ENCODE measurements around the gene SMURF2. TPM values are rescaled to one million over a fixed set of nuclear protein-coding genes. Genes with fewer than 3 reads are reported as not detected.

SMURF2 gene
- total RNA-seq, 1 experiment from 2014 or later = 76.6 TPM

DNA sequence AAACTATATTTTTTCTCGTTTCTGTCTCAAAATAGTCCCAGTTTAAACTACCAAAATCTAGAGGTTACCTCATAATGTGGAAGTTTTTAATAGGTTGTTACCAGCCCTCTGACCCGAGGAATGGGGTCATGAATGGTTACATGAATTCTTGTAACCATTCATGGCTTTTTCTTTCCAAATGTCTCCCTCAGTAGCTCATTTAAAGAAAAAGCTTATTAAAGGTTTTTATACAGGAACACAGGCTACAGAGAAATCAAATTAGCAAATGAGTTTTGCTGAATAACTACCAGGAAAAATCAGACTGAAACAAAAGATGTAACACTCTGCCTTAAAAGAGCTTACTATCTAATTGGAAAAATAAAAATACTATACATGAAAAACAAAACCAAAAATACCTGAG, 63.4 kb downstream of the SMURF2 start:
- TF ChIP-seq EZH2 (IDR thresholded peaks at IDR 0.05; ENCODE audit: low read length, unreplicated experiment) (no peak), EZH2phosphoT487 (IDR thresholded peaks at IDR 0.05; ENCODE audit: borderline replicate concordance, low read length) (no peak)
- TF ChIP-seq, protein P1, sequence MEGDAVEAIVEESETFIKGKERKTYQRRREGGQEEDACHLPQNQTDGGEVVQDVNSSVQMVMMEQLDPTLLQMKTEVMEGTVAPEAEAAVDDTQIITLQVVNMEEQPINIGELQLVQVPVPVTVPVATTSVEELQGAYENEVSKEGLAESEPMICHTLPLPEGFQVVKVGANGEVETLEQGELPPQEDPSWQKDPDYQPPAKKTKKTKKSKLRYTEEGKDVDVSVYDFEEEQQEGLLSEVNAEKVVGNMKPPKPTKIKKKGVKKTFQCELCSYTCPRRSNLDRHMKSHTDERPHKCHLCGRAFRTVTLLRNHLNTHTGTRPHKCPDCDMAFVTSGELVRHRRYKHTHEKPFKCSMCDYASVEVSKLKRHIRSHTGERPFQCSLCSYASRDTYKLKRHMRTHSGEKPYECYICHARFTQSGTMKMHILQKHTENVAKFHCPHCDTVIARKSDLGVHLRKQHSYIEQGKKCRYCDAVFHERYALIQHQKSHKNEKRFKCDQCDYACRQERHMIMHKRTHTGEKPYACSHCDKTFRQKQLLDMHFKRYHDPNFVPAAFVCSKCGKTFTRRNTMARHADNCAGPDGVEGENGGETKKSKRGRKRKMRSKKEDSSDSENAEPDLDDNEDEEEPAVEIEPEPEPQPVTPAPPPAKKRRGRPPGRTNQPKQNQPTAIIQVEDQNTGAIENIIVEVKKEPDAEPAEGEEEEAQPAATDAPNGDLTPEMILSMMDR (conservative IDR thresholded peaks at IDR 0.05; ENCODE audit: low read depth, low read length) = no peak
- Histone ChIP-seq H3K4me1 (ENCODE audit: insufficient read depth, low read length) (no peaks in the 10 kb centered on the region), H2AFZ (ENCODE audit: low read length) (no peak overlapping the region), H3F3A (ENCODE audit: low read length, unreplicated experiment) (peaks cover 8% of the 10 kb centered on the region), H3K27ac (ENCODE audit: low read length) (no peak overlapping the region), H3K4me2 (ENCODE audit: low read length) (no peak overlapping the region), H3K4me3 (ENCODE audit: low read length) (no peak overlapping the region), H3K9me2 (replicated peaks; ENCODE audit: low read length) (no peaks in the 10 kb centered on the region), H3K36me3 (ENCODE audit: low read depth, low read length) (peaks cover 35% of the 10 kb centered on the region), H4K20me1 (ENCODE audit: low read length) (peaks cover 29% of the 10 kb centered on the region; the same call in 1 of the 2 replicates), H3K27me3 (ENCODE audit: low read length) (no peaks in the 10 kb centered on the region), H3K9me3 (ENCODE audit: low read length) (no peaks in the 10 kb centered on the region), H3K9ac (ENCODE audit: low read length) (no peak overlapping the region), H3K79me2 (ENCODE audit: low read length) (peaks cover 91% of the 10 kb centered on the region)
- no TSS peak for BruUV-seq (replicated peaks)
- intact Hi-C loops (cut with micrococcal nuclease) = no loop called here
- no peak for ATAC-seq
- no peak for DNase-seq
- ChIA-PET CTCF (no interaction called here), POLR2A (ENCODE audit: unreplicated experiment) (no interaction called here)

DNA sequence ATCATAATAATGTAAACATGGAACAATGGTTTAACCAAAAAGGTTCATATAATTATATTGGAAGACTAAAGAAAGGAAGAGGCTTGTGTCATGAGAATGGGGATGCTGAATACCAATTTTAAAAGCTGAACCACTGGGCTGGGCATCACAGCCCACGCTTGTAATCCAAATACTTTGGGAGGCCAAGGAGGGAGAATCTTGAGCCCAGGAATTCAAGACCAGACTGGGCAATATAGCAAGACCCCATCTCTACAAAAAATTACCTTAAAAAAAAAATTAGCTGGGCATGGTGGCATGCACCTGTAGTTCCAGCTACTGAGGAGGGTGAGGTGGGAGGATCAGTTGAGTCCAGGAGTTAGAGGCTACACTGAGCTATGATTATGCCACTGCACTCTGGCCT, 65.1 kb downstream of the SMURF2 start:
- H3K4me1 ChIP-seq (ENCODE audit: insufficient read depth, low read length) = no peaks in the 10 kb centered on the region
- H3K9me2 ChIP-seq (replicated peaks; ENCODE audit: low read length) = no peaks in the 10 kb centered on the region
- ATAC-seq (no peak), DNase-seq (no peak)
- no peak overlapping the region for H3K4me3 ChIP-seq (ENCODE audit: low read length)
- intact Hi-C loops (cut with micrococcal nuclease) = no loop called here
- ChIA-PET POLR2A (ENCODE audit: unreplicated experiment) (no interaction called here), CTCF (no interaction called here)
- H3K79me2 ChIP-seq (ENCODE audit: low read length) = peaks cover 78% of the 10 kb centered on the region
- no peak overlapping the region for H3K27ac ChIP-seq (ENCODE audit: low read length)
- H2AFZ ChIP-seq (ENCODE audit: low read length) = no peak overlapping the region
- TF ChIP-seq EZH2phosphoT487 (IDR thresholded peaks at IDR 0.05; ENCODE audit: borderline replicate concordance, low read length) (no peak), EZH2 (IDR thresholded peaks at IDR 0.05; ENCODE audit: low read length, unreplicated experiment) (no peak)
- TF ChIP-seq, protein P1 (conservative IDR thresholded peaks at IDR 0.05; ENCODE audit: low read depth, low read length) = no peak
- no peak overlapping the region for H3K4me2 ChIP-seq (ENCODE audit: low read length)
- H3F3A ChIP-seq (ENCODE audit: low read length, unreplicated experiment) = peaks cover 8% of the 10 kb centered on the region
- BruUV-seq (replicated peaks) = no TSS peak
- H3K9ac ChIP-seq (ENCODE audit: low read length) = no peak overlapping the region
- peaks cover 27% of the 10 kb centered on the region; the same call in 1 of the 2 replicates for H4K20me1 ChIP-seq (ENCODE audit: low read length)
- H3K36me3 ChIP-seq (ENCODE audit: low read depth, low read length) = peaks cover 48% of the 10 kb centered on the region
- H3K9me3 ChIP-seq (ENCODE audit: low read length) = no peaks in the 10 kb centered on the region
- no peaks in the 10 kb centered on the region for H3K27me3 ChIP-seq (ENCODE audit: low read length)

GRCh38 chr17:64596439-64596838, 65.7 kb downstream of the SMURF2 start:
- no peak overlapping the region for H3K27ac ChIP-seq (ENCODE audit: low read length)
- BruUV-seq (replicated peaks) = no TSS peak
- TF ChIP-seq EZH2 (IDR thresholded peaks at IDR 0.05; ENCODE audit: low read length, unreplicated experiment) (no peak), EZH2phosphoT487 (IDR thresholded peaks at IDR 0.05; ENCODE audit: borderline replicate concordance, low read length) (no peak)
- TF ChIP-seq, protein P1 (conservative IDR thresholded peaks at IDR 0.05; ENCODE audit: low read depth, low read length) = no peak
- H3K36me3 ChIP-seq (ENCODE audit: low read depth, low read length) = peaks cover 53% of the 10 kb centered on the region
- peaks cover 79% of the 10 kb centered on the region for H3K79me2 ChIP-seq (ENCODE audit: low read length)
- no peaks in the 10 kb centered on the region for H3K9me2 ChIP-seq (replicated peaks; ENCODE audit: low read length)
- ChIA-PET CTCF (no interaction called here), POLR2A (ENCODE audit: unreplicated experiment) (no interaction called here)
- H3K27me3 ChIP-seq (ENCODE audit: low read length) = no peaks in the 10 kb centered on the region
- no peak overlapping the region for H3K4me2 ChIP-seq (ENCODE audit: low read length)
- no peak overlapping the region for H3K4me3 ChIP-seq (ENCODE audit: low read length)
- peaks cover 25% of the 10 kb centered on the region; the same call in 1 of the 2 replicates for H4K20me1 ChIP-seq (ENCODE audit: low read length)
- intact Hi-C loops (cut with micrococcal nuclease) = no loop called here
- no peak overlapping the region for H3K9ac ChIP-seq (ENCODE audit: low read length)
- DNase-seq (no peak), ATAC-seq (no peak)
- peaks cover 8% of the 10 kb centered on the region for H3F3A ChIP-seq (ENCODE audit: low read length, unreplicated experiment)
- H2AFZ ChIP-seq (ENCODE audit: low read length) = no peak overlapping the region
- H3K9me3 ChIP-seq (ENCODE audit: low read length) = no peaks in the 10 kb centered on the region
- H3K4me1 ChIP-seq (ENCODE audit: insufficient read depth, low read length) = no peaks in the 10 kb centered on the region
